Brain pericyte (primary cell): ENCODE data around the gene UGP2.
"Not testable (repeated sequence)": the region's sequence is repeated elsewhere in the genome, so short reads cannot be mapped to it uniquely, and the experiment has no call there.

Source experiments
- DNase-seq: peaks from one replicate; pipeline ENCODE4 v3.0.0-alpha.2; 2012; ENCODE audit warnings: low read depth, low spot score

The UGP2 gene

DNA sequence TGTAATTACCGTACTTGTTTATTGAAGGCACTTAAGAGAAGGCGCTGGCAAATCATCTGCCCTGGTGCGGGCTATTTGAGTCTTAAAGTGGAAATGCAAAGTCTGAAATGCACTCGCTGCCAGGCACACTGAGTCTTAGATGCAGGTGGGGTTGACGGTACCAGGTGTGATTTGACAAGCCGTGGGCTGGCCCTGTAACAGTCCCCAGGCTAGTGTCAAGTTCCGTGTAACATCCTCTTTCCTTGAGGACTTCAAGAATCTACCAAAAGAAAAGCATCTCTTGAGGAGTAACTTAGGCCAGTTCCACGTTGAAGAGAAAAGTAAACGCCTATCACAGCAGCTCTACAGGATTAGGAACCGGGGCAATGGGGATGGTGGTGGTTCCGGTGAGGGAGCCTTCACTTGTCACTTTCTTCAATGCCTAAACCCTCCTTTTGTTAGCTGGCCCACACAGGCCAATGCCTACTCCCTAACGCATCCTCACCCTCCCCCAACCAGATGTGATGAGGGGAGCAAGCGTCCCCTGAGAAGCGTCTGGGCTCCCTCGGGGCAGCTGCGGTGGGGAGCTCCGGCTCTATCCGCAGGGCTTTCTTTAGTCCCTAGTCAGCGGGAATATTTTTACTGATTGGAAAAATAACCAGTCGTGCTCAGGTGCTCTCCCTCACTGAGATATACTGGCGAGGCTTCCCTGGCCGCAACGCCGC lies 1.5 kb upstream of the UGP2 start:
- DNase-seq, result no peak

DNA sequence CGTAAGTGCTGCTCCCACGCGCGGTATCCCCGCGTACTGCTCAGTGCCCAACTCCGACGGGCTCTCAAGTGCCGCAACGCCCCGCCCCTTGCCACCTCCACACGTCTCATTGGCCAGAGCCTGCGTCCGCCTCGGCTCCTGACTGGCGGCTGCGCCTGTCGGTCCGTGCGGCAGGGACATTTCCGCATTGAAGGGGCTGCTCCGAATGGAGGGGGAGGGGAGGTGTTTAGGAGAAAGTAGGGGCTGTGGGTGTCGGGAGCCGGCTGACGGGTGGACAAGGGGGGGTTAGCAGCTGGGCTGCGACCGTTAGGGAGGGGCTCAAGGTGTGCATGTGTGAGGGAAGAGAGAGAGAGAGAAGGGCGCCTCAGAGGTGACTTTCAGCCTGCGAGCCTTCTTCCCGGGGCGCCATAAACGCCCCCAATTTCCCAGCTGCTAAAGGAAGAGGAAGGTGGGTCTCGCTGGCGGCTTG lies 877 bp upstream of the UGP2 start:
- DNase-seq, result peak; percentile 92

DNA sequence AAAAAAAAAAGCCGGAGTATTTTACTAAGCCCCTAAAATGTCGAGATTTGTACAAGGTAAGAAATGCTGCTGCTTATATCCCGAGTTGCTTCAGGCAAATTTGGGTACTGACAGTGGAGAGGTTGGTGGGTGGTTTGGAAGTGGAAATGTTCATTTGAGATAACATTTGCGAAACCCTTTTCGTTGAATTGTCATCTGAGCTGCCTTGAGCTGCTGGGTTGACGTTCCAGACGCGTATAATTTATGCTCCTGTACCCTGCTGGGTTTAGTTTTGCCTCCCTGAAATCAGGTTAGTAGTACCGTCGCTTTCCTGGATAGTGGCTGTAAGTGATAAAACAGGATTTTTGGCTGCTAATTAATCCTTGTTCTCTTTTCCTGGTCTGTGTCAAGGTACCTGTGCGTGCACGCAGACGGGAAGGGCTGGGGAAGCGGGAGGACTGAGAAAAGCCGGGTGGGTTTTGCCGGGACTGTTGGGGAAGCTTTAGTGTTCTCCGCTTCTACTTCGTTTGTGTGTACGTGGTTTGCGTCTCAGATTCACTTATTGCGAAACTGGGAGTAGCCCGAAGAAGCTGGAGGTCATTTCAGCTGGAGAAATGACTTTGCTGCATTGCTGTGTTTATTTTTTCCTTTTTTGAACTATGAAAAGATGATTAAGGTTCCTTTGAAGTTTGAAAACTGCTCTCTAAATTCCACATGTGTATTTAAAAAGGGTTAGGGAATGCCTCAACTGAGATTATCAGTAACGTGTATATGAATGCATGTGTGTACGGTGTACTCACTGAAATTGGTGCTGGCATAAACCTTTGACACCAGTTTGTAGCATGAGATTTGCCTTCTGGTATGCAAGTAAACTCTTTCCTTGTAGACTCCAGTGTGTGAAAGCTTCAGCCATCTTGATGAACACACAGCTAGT lies 709 bp downstream of the UGP2 start:
- DNase-seq, result peak; percentile 32

DNA sequence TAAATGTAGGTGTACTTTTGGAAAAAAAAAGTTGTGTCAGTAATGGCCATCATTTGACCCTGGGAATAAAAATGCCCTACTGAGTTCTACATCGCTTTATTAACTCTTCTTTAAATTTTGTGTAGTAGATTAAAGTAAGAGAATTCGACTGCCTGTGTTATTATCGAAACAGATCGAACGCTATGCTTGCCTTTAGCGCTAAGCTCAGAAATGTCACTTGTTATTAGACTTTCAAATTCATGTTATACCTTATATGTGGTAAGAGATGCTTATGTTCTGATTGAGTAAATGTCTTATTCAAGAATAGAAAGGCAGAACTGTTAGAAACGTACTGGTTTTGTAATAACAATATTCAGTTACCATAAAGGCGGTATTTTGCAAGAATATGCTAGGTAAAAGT lies 1.4 kb downstream of the UGP2 start:
- DNase-seq, result no peak

DNA sequence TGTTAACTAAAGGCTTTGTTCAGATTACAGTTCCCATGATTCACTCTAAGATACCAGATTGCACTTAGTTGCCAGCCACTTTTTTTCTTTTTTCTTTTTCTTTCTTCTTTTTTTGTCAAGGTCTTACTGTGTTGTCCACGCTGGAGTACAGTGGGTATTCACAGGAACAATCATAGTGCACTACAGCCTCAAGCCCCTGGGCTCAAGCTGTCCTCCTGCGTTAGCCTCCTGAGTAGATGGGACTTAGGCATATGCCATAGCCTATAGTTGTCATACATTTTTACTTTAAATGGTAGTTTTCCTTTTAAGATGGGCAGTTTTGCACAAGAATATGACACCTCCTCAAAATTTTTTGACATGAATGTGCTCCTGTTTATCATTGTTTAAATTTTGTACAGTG lies 2.1 kb downstream of the UGP2 start:
- DNase-seq, result no peak

DNA sequence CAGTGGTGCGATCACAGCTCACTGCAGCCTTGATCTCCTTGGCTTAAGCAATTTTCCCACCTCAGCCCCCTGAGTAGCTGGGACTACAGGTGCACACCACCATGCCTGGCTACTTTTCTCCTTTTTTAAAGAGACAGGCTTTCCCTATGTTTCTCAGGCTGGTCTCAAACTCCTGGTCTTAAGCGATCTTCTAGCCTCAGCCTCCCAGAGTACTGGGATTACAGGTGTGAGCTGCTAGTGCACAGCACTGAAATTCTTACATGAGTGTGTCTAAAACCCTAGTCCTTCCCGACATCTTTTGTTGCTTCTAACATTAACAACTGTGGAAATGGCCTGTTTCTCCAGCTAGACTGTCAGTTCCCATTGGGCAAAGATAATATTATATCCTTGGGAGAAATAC lies 2.9 kb downstream of the UGP2 start:
- DNase-seq, result no peak

DNA sequence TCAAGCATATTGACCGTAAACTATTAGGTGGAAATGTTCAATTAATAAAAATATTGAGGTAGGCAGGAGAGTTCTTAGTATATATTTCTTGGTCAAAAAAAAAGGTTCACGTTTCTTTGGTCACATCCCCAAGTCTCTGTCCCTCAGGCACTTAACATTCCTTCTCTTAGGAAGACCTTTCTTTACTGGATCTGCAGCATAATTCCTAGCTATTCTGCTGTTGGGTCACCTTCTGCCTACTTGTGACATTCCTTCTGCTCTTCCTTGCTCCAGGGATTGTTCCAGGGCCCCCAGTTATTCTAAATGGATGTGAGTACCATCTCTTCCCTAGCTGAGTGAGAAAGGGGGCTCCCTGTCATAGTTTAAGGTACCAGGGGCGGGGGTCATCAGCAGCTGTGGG lies 4.2 kb downstream of the UGP2 start:
- DNase-seq, result no peak

DNA sequence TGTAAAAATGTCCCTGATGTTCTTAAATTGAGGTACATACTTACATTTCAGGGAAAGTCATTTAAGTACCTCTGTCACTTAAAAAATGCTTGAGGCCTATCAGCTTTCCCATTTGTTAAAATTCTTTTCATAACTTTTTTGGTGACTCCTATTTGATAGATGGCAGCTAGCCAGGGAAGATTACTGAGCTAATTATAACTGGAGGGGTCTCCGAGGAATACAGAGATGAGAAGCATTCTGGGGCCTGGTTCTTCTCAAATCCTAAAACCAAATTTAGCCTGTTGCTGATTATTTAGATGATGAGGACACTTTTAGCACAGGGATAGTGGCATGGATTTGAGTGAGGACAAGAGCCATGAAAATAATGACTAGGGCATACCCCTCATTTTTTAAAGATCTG lies 4.8 kb downstream of the UGP2 start:
- no peak for DNase-seq

DNA sequence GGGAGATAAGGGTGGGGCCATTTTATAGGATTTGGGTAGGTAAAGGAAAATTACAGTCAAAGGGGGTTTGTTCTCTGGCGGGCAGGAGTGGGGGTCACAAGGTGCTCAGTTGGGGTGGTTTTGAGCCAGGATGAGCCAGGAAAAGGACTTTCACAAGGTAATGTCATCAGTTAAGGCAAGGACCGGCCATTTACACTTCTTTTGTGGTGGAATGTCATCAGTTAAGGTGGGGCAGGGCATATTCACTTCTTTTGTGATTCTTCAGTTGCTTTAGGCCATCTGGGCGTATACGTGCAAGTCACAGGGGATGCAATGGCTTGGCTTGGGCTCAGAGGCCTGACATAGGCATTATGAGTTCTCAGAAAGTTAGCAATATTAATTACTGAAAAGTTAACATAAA lies 5.9 kb downstream of the UGP2 start:
- not testable (repeated sequence) for DNase-seq

DNA sequence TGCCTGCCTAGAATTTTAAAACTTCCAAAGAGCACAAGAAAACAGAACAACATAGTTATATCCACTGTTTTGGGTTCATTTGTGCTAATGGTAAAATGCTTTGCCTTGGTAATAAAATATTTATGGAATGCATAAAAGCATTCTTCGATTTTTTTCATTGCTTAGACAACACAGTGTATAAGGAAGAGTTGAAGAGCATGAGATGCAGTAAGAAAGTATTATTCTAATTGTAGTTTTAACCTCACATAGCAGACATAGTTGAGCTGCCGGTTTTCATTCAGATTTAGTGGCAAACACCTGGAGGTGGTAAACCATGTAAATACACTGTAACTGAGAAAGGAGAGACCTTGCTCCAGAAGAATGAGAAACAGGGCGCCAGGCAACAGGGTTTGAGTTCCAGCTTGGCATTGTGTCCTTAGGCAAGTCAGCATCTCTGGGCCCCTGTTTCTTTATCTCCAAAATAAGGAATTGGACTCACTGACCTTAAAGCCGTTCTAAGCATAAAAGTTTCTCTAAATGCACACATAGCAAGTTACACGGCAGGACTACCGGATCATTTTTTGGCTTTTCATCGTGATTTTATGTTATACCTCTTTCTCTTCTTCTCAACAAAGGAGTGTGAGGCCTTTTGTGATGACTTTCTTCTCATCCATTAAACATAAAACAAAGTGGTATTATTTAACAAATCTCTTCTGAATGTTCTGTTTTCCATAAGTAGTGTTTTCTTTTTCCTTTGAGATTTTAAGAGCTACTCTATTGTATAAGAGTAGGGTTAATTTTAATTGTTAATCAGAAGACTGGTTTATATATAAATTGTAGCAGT lies 7.9 kb downstream of the UGP2 start:
- DNase-seq, result no peak

DNA sequence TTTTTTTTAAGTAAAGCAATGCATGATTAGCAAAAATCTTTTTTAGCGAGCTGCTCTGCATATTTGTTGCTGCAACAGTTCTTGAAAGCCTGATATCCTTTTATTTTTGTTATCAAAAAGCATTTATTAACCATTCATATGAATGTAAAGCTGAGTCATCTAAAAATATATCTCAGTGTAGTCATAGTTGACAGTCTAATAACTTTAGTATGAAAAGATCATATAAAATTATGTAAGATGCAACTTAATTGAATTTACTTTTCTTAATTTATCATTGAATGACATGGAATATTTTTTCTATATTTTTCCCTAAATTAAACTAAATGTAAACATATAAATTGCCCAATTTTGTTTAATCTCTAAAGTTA lies 8.5 kb downstream of the UGP2 start:
- DNase-seq, result no peak

DNA sequence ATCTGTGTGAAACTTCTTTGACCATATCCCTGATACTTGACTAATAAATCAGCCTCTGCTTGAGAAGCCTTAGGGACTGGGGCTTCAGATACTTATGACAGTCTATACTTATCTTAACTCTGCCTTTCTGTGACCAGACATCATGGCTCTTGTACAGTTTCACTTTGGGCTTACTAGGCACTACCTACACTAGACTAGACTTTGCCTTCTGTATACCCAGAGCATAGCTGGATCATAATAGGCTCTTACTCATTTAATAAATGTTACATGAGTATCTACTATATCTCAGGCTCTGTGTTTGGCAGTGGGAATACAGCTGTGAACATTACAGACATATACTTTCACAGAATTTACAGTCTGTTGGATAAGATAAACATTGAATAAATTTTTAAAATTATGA lies 9.0 kb downstream of the UGP2 start:
- DNase-seq, result no peak

DNA sequence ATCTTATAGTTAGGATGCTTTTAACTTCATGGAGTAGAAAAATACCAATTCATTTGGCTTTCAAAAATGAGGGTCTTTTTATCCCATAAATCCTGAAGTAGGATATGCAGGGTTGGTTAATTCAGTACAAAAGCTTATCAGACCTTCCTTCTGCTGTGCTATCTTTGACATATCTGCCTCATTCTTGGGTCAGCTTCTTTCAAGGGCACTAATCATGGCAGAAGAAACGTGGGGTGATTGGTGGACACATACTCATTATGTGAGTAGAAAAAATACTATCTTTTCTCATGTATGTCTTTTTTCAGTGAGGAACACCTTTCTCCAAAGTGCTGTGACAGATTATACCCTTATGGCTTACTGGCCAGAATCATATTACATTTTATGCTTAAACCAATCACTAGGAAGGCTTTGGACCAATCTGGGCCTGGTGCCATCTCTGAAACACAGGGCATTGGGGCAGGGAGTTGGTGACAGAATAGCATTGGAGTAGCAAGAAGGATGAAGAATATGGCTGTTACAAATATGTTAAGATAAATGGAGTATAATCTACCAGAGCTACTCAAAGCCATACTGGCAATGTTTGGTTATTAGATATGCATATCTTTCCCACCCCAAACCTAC lies 10.1 kb downstream of the UGP2 start:
- DNase-seq, result no peak

DNA sequence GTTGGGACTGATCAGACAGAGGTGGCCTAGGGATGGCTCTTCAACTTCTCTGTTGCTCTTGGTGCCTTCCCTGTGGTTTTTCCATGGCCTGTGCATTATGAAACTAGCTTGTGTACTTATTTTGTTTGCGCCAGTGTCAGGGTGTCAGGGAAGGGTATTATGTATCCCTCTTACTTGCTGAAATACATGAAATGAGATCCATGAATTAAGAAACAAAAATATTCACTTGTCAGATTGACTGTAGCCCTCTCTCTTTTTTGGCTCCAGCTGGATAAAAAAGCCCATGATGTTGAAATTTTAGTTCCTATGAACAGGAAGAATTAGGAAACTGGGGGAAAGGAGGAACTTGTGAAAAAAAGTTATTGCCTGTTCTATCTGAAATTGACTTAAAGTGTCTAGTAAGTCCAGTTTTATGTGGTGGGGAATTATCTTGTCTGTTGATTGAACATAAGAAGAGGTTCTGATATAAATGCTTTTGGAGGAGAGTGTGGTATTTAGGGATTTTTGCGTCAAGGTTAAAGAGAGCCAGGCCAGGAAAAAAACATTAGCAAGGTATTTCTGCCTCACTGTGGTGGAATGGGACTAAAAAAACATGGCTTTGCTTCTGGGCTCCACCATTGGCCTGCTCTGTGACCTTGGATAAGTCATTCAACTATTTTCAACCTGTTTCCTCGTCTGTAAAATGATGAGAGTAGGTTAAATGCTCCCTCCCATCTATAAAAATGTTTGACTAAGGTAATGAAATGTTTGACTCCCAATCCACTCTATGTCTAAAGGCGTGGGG lies 12.0 kb downstream of the UGP2 start:
- DNase-seq, result no peak

DNA sequence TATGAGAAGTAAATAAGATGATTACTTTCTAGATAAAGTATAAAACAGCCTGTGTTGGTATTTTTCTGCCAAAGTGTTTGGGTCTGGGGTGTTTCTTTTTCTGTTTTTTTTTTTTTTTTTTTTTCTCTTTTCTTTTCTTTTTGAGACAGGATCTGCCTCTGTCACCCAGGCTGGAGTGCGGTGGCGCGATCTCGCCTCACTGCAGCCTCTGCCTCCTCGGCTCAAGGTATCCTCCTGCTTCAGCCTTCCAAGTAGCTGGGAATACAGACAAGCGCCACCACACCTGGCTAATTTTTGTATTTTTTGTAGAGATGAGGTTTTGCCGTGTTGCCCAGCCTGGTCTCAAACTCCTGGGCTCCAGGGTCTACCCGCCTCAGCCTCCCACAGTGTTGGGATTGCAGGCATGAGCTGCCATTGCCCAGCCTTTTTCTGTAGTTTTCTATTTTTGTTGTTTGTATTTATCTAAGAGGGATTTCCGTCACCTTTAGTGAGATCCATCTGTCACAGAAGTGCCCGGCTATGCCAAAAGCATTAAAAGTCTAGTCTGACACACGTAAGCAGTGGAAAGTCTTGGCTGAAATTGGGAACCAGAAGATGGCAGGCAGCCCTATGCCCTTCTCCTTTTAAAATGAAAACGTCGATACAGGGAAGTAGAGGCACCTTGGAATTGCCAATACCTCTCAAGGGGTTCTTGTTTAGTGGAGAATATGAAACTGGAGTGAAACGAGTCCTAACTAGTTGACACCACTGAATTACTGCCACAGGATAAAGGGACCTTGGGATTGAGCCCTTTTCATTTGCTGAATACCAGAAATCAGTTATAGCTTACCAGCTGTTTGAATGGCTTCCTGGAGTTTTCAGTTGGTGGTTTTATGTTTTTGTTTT lies 14.0 kb downstream of the UGP2 start:
- DNase-seq, result no peak

DNA sequence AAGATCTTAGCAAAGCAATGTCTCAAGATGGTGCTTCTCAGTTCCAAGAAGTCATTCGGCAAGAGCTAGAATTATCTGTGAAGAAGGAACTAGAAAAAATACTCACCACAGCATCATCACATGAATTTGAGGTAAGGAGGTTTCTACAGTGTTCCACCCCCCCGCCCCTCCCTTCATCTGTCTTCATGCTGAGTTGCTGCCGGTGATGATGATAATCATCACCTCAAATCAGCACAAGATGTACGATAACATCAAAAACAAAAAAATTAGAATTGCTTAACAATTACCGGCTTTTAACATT lies 14.6 kb downstream of the UGP2 start:
- DNase-seq, result no peak

DNA sequence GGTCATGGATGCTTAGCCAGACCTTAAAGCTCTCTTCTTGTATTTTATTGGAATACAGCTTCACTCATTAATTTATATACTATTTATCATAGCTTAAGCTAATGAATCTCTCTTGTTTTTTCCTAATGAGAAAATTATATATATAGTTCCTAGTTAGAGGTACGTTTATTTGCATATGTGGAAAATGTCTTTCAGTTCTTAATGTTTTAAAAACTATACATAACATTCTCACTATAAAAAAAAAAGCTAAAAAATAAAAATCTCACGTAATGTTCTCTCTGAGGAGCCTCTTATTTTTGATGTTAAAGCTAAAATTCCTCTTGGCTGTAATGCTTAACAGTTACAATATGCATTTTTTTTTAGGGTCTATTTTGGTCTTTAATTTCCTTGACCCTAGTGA lies 16.6 kb downstream of the UGP2 start:
- DNase-seq, result no peak

DNA sequence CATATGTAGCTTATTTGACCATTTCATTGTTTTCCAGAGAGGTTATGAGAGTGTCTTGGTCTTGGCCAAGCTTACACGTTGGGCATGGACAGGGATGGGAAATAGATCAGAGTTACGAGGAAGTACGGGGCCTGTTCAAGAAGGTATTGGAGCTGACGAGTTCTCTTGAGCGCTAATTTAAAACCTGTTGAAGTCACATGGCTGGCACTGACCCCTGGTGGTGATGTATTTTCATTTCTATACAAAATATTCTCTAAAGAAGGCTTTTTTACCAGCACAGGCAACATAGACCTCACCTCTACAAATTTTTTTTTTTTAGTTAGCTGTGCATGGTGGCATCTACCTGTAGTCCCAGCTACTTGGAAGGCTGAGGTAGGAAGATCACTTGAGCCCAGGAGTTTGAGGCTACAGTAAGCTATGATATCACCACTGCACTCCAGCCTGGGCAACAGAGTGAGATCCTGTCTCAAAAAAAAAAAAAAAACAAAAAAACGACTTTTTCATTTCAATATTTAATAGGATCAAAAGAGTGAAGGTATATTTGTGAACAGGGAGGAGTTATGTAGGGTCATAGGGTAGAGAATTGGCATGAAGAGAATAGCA lies 19.6 kb downstream of the UGP2 start:
- peak; percentile 44 for DNase-seq

DNA sequence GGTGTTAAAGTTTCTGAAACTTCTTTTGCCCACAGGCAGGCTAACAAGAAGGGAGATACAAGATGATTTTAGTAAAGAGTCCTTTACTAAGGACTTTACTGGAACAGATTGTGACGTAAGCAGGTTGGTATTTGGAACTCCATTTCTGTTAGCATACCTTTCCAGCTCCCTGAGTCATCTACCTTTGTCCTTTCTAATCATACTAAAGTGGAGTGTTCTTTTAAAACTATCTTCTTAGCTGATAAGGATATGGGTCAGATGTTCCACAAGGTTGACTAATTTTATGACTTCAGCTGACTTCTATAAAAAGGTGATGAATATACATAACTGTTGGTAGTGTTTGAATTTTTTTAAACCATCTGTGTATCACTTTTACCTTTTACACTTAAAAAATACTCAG lies 21.1 kb downstream of the UGP2 start:
- DNase-seq, result no peak

DNA sequence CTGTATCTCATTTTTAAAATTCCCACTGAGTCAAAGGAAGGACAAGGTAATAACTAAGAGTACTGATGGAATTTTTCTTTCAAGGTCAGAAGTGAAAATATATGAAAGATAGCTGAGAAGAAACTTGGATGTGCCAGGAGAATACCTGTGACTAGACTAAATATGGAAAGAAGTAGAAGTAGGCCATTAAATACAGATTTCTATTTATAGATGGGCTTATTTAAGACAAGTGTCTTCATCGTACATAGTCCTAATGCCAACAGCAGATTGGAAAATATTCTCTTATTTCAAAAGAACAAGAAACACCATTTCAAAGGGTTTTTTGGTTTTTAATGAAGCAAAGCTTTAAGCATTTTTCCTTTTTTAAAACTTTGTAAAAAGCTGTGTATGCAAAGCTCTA lies 22.0 kb downstream of the UGP2 start:
- no peak for DNase-seq
